SK-N-SH (cell line): ENCODE measurements around the gene DERL3. TPM values are rescaled to one million over a fixed set of nuclear protein-coding genes. Genes with fewer than 3 reads are reported as not detected.
A peak's percentile ranks its signal among the peaks of the same experiment; 100 is the strongest.

Experiments used
- CTCF ChIA-PET: fragments of 300-600, 350-600 bp; formaldehyde crosslinking; extraction: SDS; loops from one replicate; lab custom pipeline; 2021; lab: Yijun Ruan, JAX
- POLR2A ChIA-PET: fragments of 350-600 bp; sonication (Branson Sonifier 250); formaldehyde crosslinking; extraction: SDS; loops from one replicate; lab custom pipeline; 2020; ENCODE audit warnings: antibody characterized with exemption, inconsistent platforms; lab: Yijun Ruan, JAX
- DNase-seq: peaks from one replicate; pipeline ENCODE4 v3.0.0; 2012
- H2AFZ ChIP-seq: fragments of 200-600 bp; sonication (generic); 2 replicates; pipeline ENCODE4 v1.8.1; 2016; ENCODE audit warnings: antibody characterized with exemption, mild to moderate bottlenecking, low read depth
- H3F3A ChIP-seq: fragments of 200-600 bp; sonication (generic); replicated peaks from 2 replicates; pipeline ENCODE3; 2016; ENCODE audit warnings: antibody characterized with exemption, mild to moderate bottlenecking; ENCODE audit not compliant: insufficient read depth
- H3K27ac ChIP-seq, 2 experiments: fragments of 200-500 bp in 1 of 2; fragments of 200-600 bp in 1 of 2; sonication (Bioruptor generic) in 1 of 2; sonication (generic), shearing (Covaris generic) in 1 of 2; 2 replicates each; pipeline versions ENCODE4 v1.5.1 to v1.6.1; 2014 to 2016; ENCODE audit warnings: low read depth in 2 of 2, inconsistent platforms in 1 of 2, low read length in 1 of 2, mild to moderate bottlenecking in 1 of 2, mixed read lengths in 1 of 2
- H3K27me3 ChIP-seq: fragments of 200-600 bp; sonication (generic), shearing (Covaris generic); 2 replicates; pipeline ENCODE4 v1.6.1; 2016; ENCODE audit warnings: mixed run types; ENCODE audit not compliant: insufficient read depth
- H3K36me3 ChIP-seq, 2 experiments: fragments of 200-500 bp in 1 of 2; fragments of 200-600 bp in 1 of 2; sonication (Bioruptor generic) in 1 of 2; sonication (generic) in 1 of 2; replicated peaks in 1 of 2; 2 replicates each; pipeline versions ENCODE3 to v1.5.1; 2014 to 2016; ENCODE audit warnings: low read length in 1 of 2, mild to moderate bottlenecking in 1 of 2; ENCODE audit not compliant: insufficient read depth in 2 of 2, control insufficient read depth in 1 of 2
- H3K4me1 ChIP-seq, 2 experiments: fragments of 200-500 bp in 1 of 2; fragments of 200-600 bp in 1 of 2; sonication (Bioruptor generic) in 1 of 2; sonication (generic), shearing (Covaris generic) in 1 of 2; 2 replicates each; pipeline versions ENCODE4 v1.5.1 to v1.6.1; 2014 to 2016; ENCODE audit warnings: low read depth in 1 of 2, low read length in 1 of 2, mixed run types in 1 of 2; ENCODE audit not compliant: insufficient read depth in 2 of 2, control insufficient read depth in 1 of 2
- H3K4me2 ChIP-seq: fragments of 200-600 bp; sonication (generic), shearing (Covaris generic); 2 replicates; pipeline ENCODE4 v1.6.1; 2017; ENCODE audit warnings: mixed run types
- H3K4me3 ChIP-seq, 2 experiments: fragments of 200-500 bp in 1 of 2; fragments of 200-600 bp in 1 of 2; sonication (Bioruptor generic) in 1 of 2; sonication (generic), shearing (Covaris generic) in 1 of 2; 2 replicates each; pipeline versions ENCODE4 v1.5.1 to v1.8.1; 2014 to 2016; ENCODE audit warnings: low read depth in 2 of 2, inconsistent platforms in 1 of 2, low read length in 1 of 2, mild to moderate bottlenecking in 1 of 2, mixed read lengths in 1 of 2, moderate library complexity in 1 of 2
- H3K79me2 ChIP-seq: fragments of 200-600 bp; sonication (generic); 2 replicates; pipeline ENCODE4 v1.8.1; 2017; ENCODE audit warnings: mild to moderate bottlenecking; ENCODE audit not compliant: insufficient read depth
- H3K9ac ChIP-seq: fragments of 200-600 bp; sonication (generic); 2 replicates; pipeline ENCODE4 v1.6.1; 2017; ENCODE audit warnings: mixed run types
- H3K9me2 ChIP-seq: fragments of 200-600 bp; sonication (generic); 2 replicates; pipeline ENCODE4 v1.6.1; 2017; ENCODE audit warnings: mixed run types
- H3K9me3 ChIP-seq: fragments of 200-600 bp; sonication (generic); 2 replicates; pipeline ENCODE4 v1.6.1; 2017; ENCODE audit warnings: mixed run types, mild to moderate bottlenecking, moderate library complexity
- H4K20me1 ChIP-seq: fragments of 200-600 bp; sonication (generic); 2 replicates; pipeline ENCODE4 v1.6.1; 2017; ENCODE audit warnings: mild to moderate bottlenecking, mixed run types; ENCODE audit not compliant: insufficient read depth
- CHD2 ChIP-seq: fragments of 150-350 bp; IDR thresholded peaks from 2 replicates; pipeline ENCODE4 v1.6.1; 2018; ENCODE audit warnings: low read length; ENCODE audit not compliant: partially characterized antibody
- CTCF ChIP-seq: fragments of 200-600 bp; sonication (generic); IDR thresholded peaks from 2 replicates; pipeline ENCODE4 v1.6.1; 2017; ENCODE audit warnings: antibody characterized with exemption, mild to moderate bottlenecking, moderate library complexity
- ELF1 ChIP-seq: IDR thresholded peaks from 2 replicates; pipeline ENCODE4 v1.4.0; 2012
- EZH2phosphoT487 ChIP-seq: fragments of 200-600 bp; sonication (generic); IDR thresholded peaks from 2 replicates; pipeline ENCODE4 v1.6.1; 2017; ENCODE audit warnings: low read depth, mixed run types, mild to moderate bottlenecking, antibody characterized with exemption, moderate library complexity, borderline replicate concordance
- FOXJ3 ChIP-seq: sonication (generic); formaldehyde crosslinking; IDR thresholded peaks from 2 replicates; pipeline ENCODE4 v1.5.1; 2020; ENCODE audit warnings: mild to moderate bottlenecking, missing genetic modification reagents
- FOXM1 ChIP-seq: IDR thresholded peaks from 2 replicates; pipeline ENCODE4 v1.4.0; 2012; ENCODE audit warnings: low read depth, mild to moderate bottlenecking
- GABPA ChIP-seq: IDR thresholded peaks from 2 replicates; pipeline ENCODE4 v1.4.0; 2012; ENCODE audit warnings: low read depth, mild to moderate bottlenecking
- MXI1 ChIP-seq: IDR thresholded peaks from 2 replicates; pipeline ENCODE4 v1.6.1; 2012; ENCODE audit warnings: mild to moderate bottlenecking, low read depth, low read length, improper control_type of control experiment
- NFIC ChIP-seq: IDR thresholded peaks from 2 replicates; pipeline ENCODE4 v1.4.0; 2012; ENCODE audit warnings: borderline replicate concordance
- NRF1 ChIP-seq: IDR thresholded peaks from 2 replicates; pipeline ENCODE4 v1.6.1; 2012; ENCODE audit warnings: low read depth, mild to moderate bottlenecking, low read length
- POLR2AphosphoS5 ChIP-seq: IDR thresholded peaks from 2 replicates; pipeline ENCODE4 v1.6.1; 2012; ENCODE audit warnings: low read depth, low read length
- RAD21 ChIP-seq: IDR thresholded peaks from 2 replicates; pipeline ENCODE4 v1.6.1; 2012; ENCODE audit warnings: mild to moderate bottlenecking, low read length
- RCOR1 ChIP-seq: fragments of 150-350 bp; IDR thresholded peaks from 2 replicates; pipeline ENCODE4 v1.6.1; 2017; ENCODE audit warnings: antibody characterized with exemption, low read length
- REST ChIP-seq: IDR thresholded peaks from 2 replicates; pipeline ENCODE4 v1.6.1; 2012; ENCODE audit warnings: mild to moderate bottlenecking, low read depth, low read length, moderate library complexity
- RXRA ChIP-seq: IDR thresholded peaks from 2 replicates; pipeline ENCODE4 v1.4.0; 2012; ENCODE audit warnings: low read depth, mild to moderate bottlenecking, borderline replicate concordance
- SIN3A ChIP-seq: IDR thresholded peaks from 2 replicates; pipeline ENCODE4 v1.6.1; 2012; ENCODE audit warnings: low read depth, mild to moderate bottlenecking, low read length, moderate library complexity, borderline replicate concordance
- SMC3 ChIP-seq: IDR thresholded peaks from 2 replicates; pipeline ENCODE4 v1.6.1; 2012; ENCODE audit warnings: low read depth, low read length, improper control_type of control experiment
- TCF12 ChIP-seq: IDR thresholded peaks from 2 replicates; pipeline ENCODE4 v1.4.0; 2012
- TEAD4 ChIP-seq: IDR thresholded peaks from 2 replicates; pipeline ENCODE4 v1.4.0; 2012; ENCODE audit warnings: mild to moderate bottlenecking, borderline replicate concordance; ENCODE audit not compliant: insufficient read depth
- USF2 ChIP-seq: fragments of 150-350 bp; IDR thresholded peaks from 2 replicates; pipeline ENCODE4 v1.6.1; 2017; ENCODE audit warnings: antibody characterized with exemption, low read length, low read depth, borderline replicate concordance
- WGBS: methylation state at CpG from one replicate; pipeline ENCODE4 v1.1.6; 2017; ENCODE audit warnings: low lambda C conversion rate; 5-methylcytosine and 5-hydroxymethylcytosine counted together
- polyA plus RNA-seq, 3 experiments: library from polyadenylated mRNA; depleted of rRNA; stranded (reverse); fragments of >200 nt; gene quantifications; 2 replicates each; pipeline ENCODE4 v1.2.3, GENCODE V29; 2012

Gene DERL3
- polyA plus RNA-seq, 1 of the 3 experiments (the other 2 are of a cell fraction): not detected

GRCh38 chr22:23789638-23790037 lies 49.2 kb downstream of the DERL3 start:
- TF ChIP-seq CHD2: no peak
- TF ChIP-seq SMC3: peak; percentile 42
- TF ChIP-seq GABPA: no peak
- TF ChIP-seq RCOR1: no peak
- TF ChIP-seq FOXJ3 (CRISPR knock-in tag): no peak
- TF ChIP-seq RAD21: peak; percentile 49
- TF ChIP-seq ELF1: no peak
- no peak for TF ChIP-seq NFIC
- no peak for TF ChIP-seq NRF1
- TF ChIP-seq TCF12: no peak
- no peak for TF ChIP-seq FOXM1
- TF ChIP-seq EZH2phosphoT487: no peak
- TF ChIP-seq MXI1: peak; percentile 64; the same call in 1 of the 2 replicates
- TF ChIP-seq, all 33 proteins: peak for 3
- no peak overlapping the region; a peak in 1 of 4 replicates for H3K27ac ChIP-seq
- no peak overlapping the region for H2AFZ ChIP-seq
- H3K9me3 ChIP-seq: no peaks in the 10 kb centered on the region
- H4K20me1 ChIP-seq: peaks cover 56% of the 10 kb centered on the region
- H3F3A ChIP-seq: peaks cover 3% of the 10 kb centered on the region
- no peak overlapping the region for H3K9ac ChIP-seq
- peak; percentile 56 for DNase-seq
- H3K4me3 ChIP-seq: no peak overlapping the region
- CTCF ChIA-PET: interaction anchor here (1.1 to 5.3 kb wide), 11 partner anchors 12 to 68 kb away, joined by 3 to 36 read pairs (median 4); partner anchors contain the start of genes CHCHD10 and SLC2A11
- H3K36me3 ChIP-seq: peaks cover 9 to 21% of the 10 kb centered on the region in 2 experiments
- H3K79me2 ChIP-seq: peaks cover 72% of the 10 kb centered on the region
- peaks cover 0 to 44% of the 10 kb centered on the region in 2 experiments; a peak in 2 of 4 replicates for H3K4me1 ChIP-seq
- H3K4me2 ChIP-seq: no peak overlapping the region
- WGBS: 81% methylated on average over 3 of the region's 4 CpGs
- no peaks in the 10 kb centered on the region for H3K9me2 ChIP-seq
- no peaks in the 10 kb centered on the region for H3K27me3 ChIP-seq
- POLR2A ChIA-PET: interaction anchor here (0.8 kb wide), 1 partner anchor 60 kb away, joined by 3 read pairs; no protein-coding TSS in a partner anchor

GRCh38 chr22:23789121-23789520 lies 49.7 kb downstream of the DERL3 start:
- DNase-seq: no peak
- Histone ChIP-seq H3K9me2 (no peaks in the 10 kb centered on the region), H3K4me1 (peaks cover 0 to 44% of the 10 kb centered on the region in 2 experiments; a peak in 2 of 4 replicates), H3K27ac (no peak overlapping the region), H3K4me2 (no peak overlapping the region), H3K9ac (no peak overlapping the region), H3K36me3 (peaks cover 4 to 17% of the 10 kb centered on the region in 2 experiments), H4K20me1 (peaks cover 56% of the 10 kb centered on the region), H3F3A (peaks cover 5% of the 10 kb centered on the region), H3K9me3 (no peaks in the 10 kb centered on the region), H2AFZ (no peak overlapping the region), H3K4me3 (no peak overlapping the region), H3K79me2 (peaks cover 67% of the 10 kb centered on the region), H3K27me3 (no peaks in the 10 kb centered on the region)
- TF ChIP-seq RAD21: no peak
- TF ChIP-seq MXI1: no peak
- TF ChIP-seq TEAD4: no peak
- no peak for TF ChIP-seq RXRA
- no peak for TF ChIP-seq EZH2phosphoT487
- TF ChIP-seq USF2: no peak
- no peak for TF ChIP-seq CTCF
- TF ChIP-seq REST: no peak
- TF ChIP-seq POLR2AphosphoS5: no peak
- no peak for TF ChIP-seq TCF12
- no peak for TF ChIP-seq SIN3A
- POLR2A ChIA-PET: no interaction called here
- 74% methylated on average over 4 of the region's 4 CpGs for WGBS
- CTCF ChIA-PET: interaction anchor here (0.6 to 5.3 kb wide), 11 partner anchors 11 to 68 kb away, joined by 3 to 36 read pairs (median 4); partner anchors contain the start of genes CHCHD10 and SLC2A11
